ENCODE data around the gene TLE4. TPM values are rescaled to one million over a fixed set of nuclear protein-coding genes. Genes with fewer than 3 reads are reported as not detected.

TLE4 gene
- total RNA-seq, 1 donor from 2014 or later = 10.8 TPM

- TF ChIP-seq, protein P1, sequence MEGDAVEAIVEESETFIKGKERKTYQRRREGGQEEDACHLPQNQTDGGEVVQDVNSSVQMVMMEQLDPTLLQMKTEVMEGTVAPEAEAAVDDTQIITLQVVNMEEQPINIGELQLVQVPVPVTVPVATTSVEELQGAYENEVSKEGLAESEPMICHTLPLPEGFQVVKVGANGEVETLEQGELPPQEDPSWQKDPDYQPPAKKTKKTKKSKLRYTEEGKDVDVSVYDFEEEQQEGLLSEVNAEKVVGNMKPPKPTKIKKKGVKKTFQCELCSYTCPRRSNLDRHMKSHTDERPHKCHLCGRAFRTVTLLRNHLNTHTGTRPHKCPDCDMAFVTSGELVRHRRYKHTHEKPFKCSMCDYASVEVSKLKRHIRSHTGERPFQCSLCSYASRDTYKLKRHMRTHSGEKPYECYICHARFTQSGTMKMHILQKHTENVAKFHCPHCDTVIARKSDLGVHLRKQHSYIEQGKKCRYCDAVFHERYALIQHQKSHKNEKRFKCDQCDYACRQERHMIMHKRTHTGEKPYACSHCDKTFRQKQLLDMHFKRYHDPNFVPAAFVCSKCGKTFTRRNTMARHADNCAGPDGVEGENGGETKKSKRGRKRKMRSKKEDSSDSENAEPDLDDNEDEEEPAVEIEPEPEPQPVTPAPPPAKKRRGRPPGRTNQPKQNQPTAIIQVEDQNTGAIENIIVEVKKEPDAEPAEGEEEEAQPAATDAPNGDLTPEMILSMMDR (IDR thresholded peaks at IDR 0.05; ENCODE audit: insufficient read depth, low read length, severe bottlenecking) = no peak
- no peak overlapping the region for H3K4me3 ChIP-seq (ENCODE audit: low read depth, low read length)
- H3K36me3 ChIP-seq (ENCODE audit: control insufficient read depth, insufficient read depth, low read length) = no peaks in the 10 kb centered on the region
- H3K27me3 ChIP-seq (ENCODE audit: control insufficient read depth, insufficient read depth, low read length) = no peaks in the 10 kb centered on the region
- no peak for FAIRE-seq
- DNase-seq (ENCODE audit: low read depth) = peak; percentile 22
Measured at GRCh38 chr9:79665931-79666330, 94.2 kb downstream of the TLE4 start.

- DNase-seq (ENCODE audit: low read depth) (no peak), FAIRE-seq (no peak)
- Histone ChIP-seq H3K27me3 (ENCODE audit: control insufficient read depth, insufficient read depth, low read length) (no peaks in the 10 kb centered on the region), H3K4me3 (ENCODE audit: low read depth, low read length) (no peak overlapping the region), H3K36me3 (ENCODE audit: control insufficient read depth, insufficient read depth, low read length) (no peaks in the 10 kb centered on the region)
- TF ChIP-seq, protein P1 (IDR thresholded peaks at IDR 0.05; ENCODE audit: insufficient read depth, low read length, severe bottlenecking) = no peak
Measured at GRCh38 chr9:79667120-79667519, 95.4 kb downstream of the TLE4 start.

GRCh38 chr9:79667817-79668436 is 96.2 kb downstream of the TLE4 start:
- Histone ChIP-seq H3K36me3 (ENCODE audit: control insufficient read depth, insufficient read depth, low read length) (no peaks in the 10 kb centered on the region), H3K4me3 (ENCODE audit: low read depth, low read length) (no peak overlapping the region), H3K27me3 (ENCODE audit: control insufficient read depth, insufficient read depth, low read length) (no peaks in the 10 kb centered on the region)
- DNase-seq (ENCODE audit: low read depth) (peak; percentile 22), FAIRE-seq (no peak)
- TF ChIP-seq, protein P1 (IDR thresholded peaks at IDR 0.05; ENCODE audit: insufficient read depth, low read length, severe bottlenecking) = no peak

- no peaks in the 10 kb centered on the region for H3K27me3 ChIP-seq (ENCODE audit: control insufficient read depth, insufficient read depth, low read length)
- DNase-seq (ENCODE audit: low read depth) (no peak), FAIRE-seq (no peak)
- TF ChIP-seq, protein P1 (IDR thresholded peaks at IDR 0.05; ENCODE audit: insufficient read depth, low read length, severe bottlenecking) = no peak
- H3K4me3 ChIP-seq (ENCODE audit: low read depth, low read length) = no peak overlapping the region
- H3K36me3 ChIP-seq (ENCODE audit: control insufficient read depth, insufficient read depth, low read length) = no peaks in the 10 kb centered on the region
Measured at GRCh38 chr9:79668956-79669355, 97.2 kb downstream of the TLE4 start.

GRCh38 chr9:79670269-79670961 is 98.7 kb downstream of the TLE4 start:
- Histone ChIP-seq H3K27me3 (ENCODE audit: control insufficient read depth, insufficient read depth, low read length) (no peaks in the 10 kb centered on the region), H3K36me3 (ENCODE audit: control insufficient read depth, insufficient read depth, low read length) (no peaks in the 10 kb centered on the region), H3K4me3 (ENCODE audit: low read depth, low read length) (no peak overlapping the region)
- TF ChIP-seq, protein P1 (IDR thresholded peaks at IDR 0.05; ENCODE audit: insufficient read depth, low read length, severe bottlenecking) = no peak
- DNase-seq (ENCODE audit: low read depth) (peak; percentile 100), FAIRE-seq (peak; percentile 99)

All from bronchial epithelial cell (primary cell).